OCI-LY1 (cell line): Measurements from ENCODE around the gene STK32C.

ENCODE experiments used
- H2AFZ ChIP-seq: fragments of 200-600 bp; sonication (generic), shearing (Covaris generic); 2 replicates; pipeline ENCODE4 v1.6.0; 2014; ENCODE audit warnings: antibody characterized with exemption, mild to moderate bottlenecking, low read length
- H3F3A ChIP-seq: fragments of 200-600 bp; sonication (generic), shearing (Covaris generic); 2 replicates; pipeline ENCODE4 v1.6.0; 2014; ENCODE audit warnings: mild to moderate bottlenecking, antibody characterized with exemption, low read length, moderate library complexity; ENCODE audit not compliant: insufficient read depth
- H3K27ac ChIP-seq: fragments of 200-600 bp; sonication (generic); 2 replicates; pipeline ENCODE4 v1.5.1; 2014; ENCODE audit warnings: low read length, mixed run types, mild to moderate bottlenecking, low read depth; ENCODE audit not compliant: poor library complexity, severe bottlenecking
- H3K27me3 ChIP-seq: fragments of 200-600 bp; sonication (generic); 2 replicates; pipeline ENCODE4 v1.6.0; 2014; ENCODE audit warnings: antibody characterized with exemption, mild to moderate bottlenecking, low read length, moderate library complexity; ENCODE audit not compliant: insufficient read depth
- H3K36me3 ChIP-seq: fragments of 200-600 bp; sonication (generic); 2 replicates; pipeline ENCODE4 v1.6.1; 2014; ENCODE audit warnings: mild to moderate bottlenecking, antibody characterized with exemption, low read length, moderate library complexity, mixed read lengths; ENCODE audit not compliant: insufficient read depth
- H3K4me1 ChIP-seq: fragments of 200-600 bp; sonication (generic); 2 replicates; pipeline ENCODE4 v1.5.1; 2014; ENCODE audit warnings: mild to moderate bottlenecking, low read length, moderate library complexity; ENCODE audit not compliant: insufficient read depth, severe bottlenecking
- H3K4me2 ChIP-seq: fragments of 200-600 bp; sonication (generic), shearing (Covaris generic); 2 replicates; pipeline ENCODE4 v1.6.1; 2014; ENCODE audit warnings: low read length
- H3K4me3 ChIP-seq: fragments of 200-600 bp; sonication (generic); 2 replicates; pipeline ENCODE4 v1.5.1; 2014; ENCODE audit warnings: low read length, low read depth, mild to moderate bottlenecking, mixed read lengths; ENCODE audit not compliant: poor library complexity, severe bottlenecking
- H3K79me2 ChIP-seq: fragments of 200-600 bp; shearing (Covaris generic); 2 replicates; pipeline ENCODE4 v1.6.1; 2016; ENCODE audit warnings: mixed run types, low read length, mixed read lengths; ENCODE audit not compliant: insufficient read depth
- H3K9ac ChIP-seq: fragments of 200-600 bp; sonication (generic), shearing (Covaris generic); 2 replicates; pipeline ENCODE4 v1.6.1; 2014; ENCODE audit warnings: mild to moderate bottlenecking, low read length, mixed read lengths
- H3K9me2 ChIP-seq: fragments of 200-600 bp; sonication (generic), shearing (Covaris generic); 2 replicates; pipeline ENCODE4 v1.6.1; 2014; ENCODE audit warnings: low read depth, mild to moderate bottlenecking, low read length, mixed read lengths
- H3K9me3 ChIP-seq: fragments of 200-600 bp; shearing (Covaris generic); 2 replicates; pipeline ENCODE4 v1.6.1; 2014; ENCODE audit warnings: low read length, mixed read lengths
- H4K20me1 ChIP-seq: fragments of 200-600 bp; sonication (generic), shearing (Covaris generic); 2 replicates; pipeline ENCODE4 v1.6.0; 2016; ENCODE audit warnings: mild to moderate bottlenecking, low read length; ENCODE audit not compliant: insufficient read depth
- CTCF ChIP-seq: fragments of 200-600 bp; sonication (generic), shearing (Covaris generic); IDR thresholded peaks from 2 replicates; pipeline ENCODE4 v1.5.1; 2017; ENCODE audit warnings: mild to moderate bottlenecking, antibody characterized with exemption, low read length, moderate library complexity, mixed read lengths
- EZH2 ChIP-seq: fragments of 200-600 bp; sonication (generic), shearing (Covaris generic); IDR thresholded peaks from 2 replicates; pipeline ENCODE4 v1.8.0; 2017; ENCODE audit warnings: borderline replicate concordance, mixed run types, mild to moderate bottlenecking, antibody characterized with exemption, low read length, moderate library complexity, mixed read lengths

The STK32C gene

DNA sequence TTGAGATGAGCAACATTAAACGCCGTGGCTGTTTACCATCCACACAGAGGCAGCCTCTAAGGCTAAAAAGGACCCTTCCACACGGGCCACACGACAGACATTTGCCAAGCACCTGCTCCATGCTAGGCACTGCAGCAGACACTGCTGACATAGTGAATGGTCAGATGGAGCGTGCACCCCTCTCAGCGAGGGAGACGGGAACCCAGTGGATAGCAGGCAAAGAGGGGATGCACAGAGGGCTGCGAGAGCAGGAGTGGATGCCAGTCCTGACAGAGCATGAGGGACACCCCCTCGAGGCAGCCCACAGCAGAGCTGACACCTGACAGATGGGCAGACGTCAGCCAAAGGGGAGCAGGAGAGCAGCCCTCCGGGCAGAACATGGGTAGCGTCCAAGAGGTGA is 5.6 kb upstream of the STK32C start:
- Histone ChIP-seq H3K9ac (no peak overlapping the region), H3K27ac (no peak overlapping the region), H3K4me2 (no peak overlapping the region), H3K4me3 (no peak overlapping the region), H3K79me2 (no peaks in the 10 kb centered on the region), H4K20me1 (no peaks in the 10 kb centered on the region), H3K4me1 (no peaks in the 10 kb centered on the region), H2AFZ (no peak overlapping the region), H3K9me2 (no peaks in the 10 kb centered on the region), H3K36me3 (no peaks in the 10 kb centered on the region), H3K27me3 (no peaks in the 10 kb centered on the region), H3K9me3 (no peaks in the 10 kb centered on the region), H3F3A (no peaks in the 10 kb centered on the region)
- TF ChIP-seq CTCF = no peak
- TF ChIP-seq EZH2 = no peak

DNA sequence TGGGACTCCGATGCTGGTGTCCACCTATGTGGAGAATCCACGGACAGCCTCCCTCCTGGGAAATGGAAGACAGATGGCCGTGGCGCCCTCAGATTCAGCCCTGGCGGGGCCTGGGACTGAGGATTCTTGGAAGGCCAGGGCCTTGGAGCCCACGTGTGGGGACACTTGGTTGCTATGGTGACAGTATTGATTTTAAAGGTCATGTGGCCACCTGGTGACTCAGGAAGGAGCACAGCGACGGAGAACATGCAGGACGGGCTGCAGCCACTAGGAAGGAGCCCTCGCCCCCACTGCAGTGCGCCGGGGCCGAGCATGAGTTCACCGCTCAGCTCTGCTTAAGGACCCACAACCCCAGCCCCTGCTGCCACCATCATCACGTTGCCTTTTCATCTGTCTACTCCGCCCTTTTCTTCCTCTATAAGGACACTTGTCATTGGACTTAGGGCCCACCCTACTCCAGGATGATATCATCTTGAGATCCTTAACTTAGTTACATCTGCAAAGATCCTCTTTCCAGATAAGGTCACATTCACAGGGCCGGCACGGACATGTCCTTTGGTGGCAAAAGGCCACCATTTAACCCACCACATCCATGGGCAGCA is 3.7 kb upstream of the STK32C start:
- Histone ChIP-seq H3F3A (no peaks in the 10 kb centered on the region), H4K20me1 (no peaks in the 10 kb centered on the region), H3K9me3 (no peaks in the 10 kb centered on the region), H3K4me2 (no peak overlapping the region), H3K27me3 (no peaks in the 10 kb centered on the region), H3K36me3 (no peaks in the 10 kb centered on the region), H3K9ac (no peak overlapping the region), H3K27ac (no peak overlapping the region), H3K79me2 (no peaks in the 10 kb centered on the region), H3K4me3 (no peak overlapping the region), H3K4me1 (no peaks in the 10 kb centered on the region), H3K9me2 (no peaks in the 10 kb centered on the region), H2AFZ (no peak overlapping the region)
- TF ChIP-seq EZH2 (no peak), CTCF (no peak)

- no peaks in the 10 kb centered on the region for H3K27me3 ChIP-seq
- H2AFZ ChIP-seq = no peak overlapping the region
- H3K9ac ChIP-seq = no peak overlapping the region
- H3K4me3 ChIP-seq = no peak overlapping the region
- no peaks in the 10 kb centered on the region for H3F3A ChIP-seq
- H3K27ac ChIP-seq = no peak overlapping the region
- H4K20me1 ChIP-seq = no peaks in the 10 kb centered on the region
- H3K36me3 ChIP-seq = no peaks in the 10 kb centered on the region
- H3K9me2 ChIP-seq = no peaks in the 10 kb centered on the region
- H3K4me1 ChIP-seq = no peaks in the 10 kb centered on the region
- no peaks in the 10 kb centered on the region for H3K9me3 ChIP-seq
- TF ChIP-seq CTCF = no peak
- TF ChIP-seq EZH2 = no peak
- H3K79me2 ChIP-seq = no peaks in the 10 kb centered on the region
- no peak overlapping the region for H3K4me2 ChIP-seq
These were observed 3.1 kb upstream of the STK32C start for GRCh38 chr10:132310701-132311337.
